ENCODE measurements around the gene ARHGAP15.
A peak's percentile ranks its signal among the peaks of the same experiment; 100 is the strongest.
"Not testable (repeated sequence)": the region's sequence is repeated elsewhere in the genome, so short reads cannot be mapped to it uniquely, and the experiment has no call there.

Gene ARHGAP15

GRCh38 chr2:143128681-143129580 is at the start of gene ARHGAP15:
TSS of gene ARHGAP15 (plus strand) at chr2:143129419.
- DNase-seq (ENCODE audit: low read depth, low spot score) = peak; percentile 54

- DNase-seq (ENCODE audit: low read depth, low spot score) = no peak
Measured at GRCh38 chr2:143081616-143082015, 47.6 kb upstream of the ARHGAP15 start.

GRCh38 chr2:143083636-143084035 is 45.6 kb upstream of the ARHGAP15 start:
- DNase-seq (ENCODE audit: low read depth, low spot score) = no peak

GRCh38 chr2:143084462-143084861 is 44.8 kb upstream of the ARHGAP15 start:
- DNase-seq (ENCODE audit: low read depth, low spot score) = no peak

GRCh38 chr2:143085125-143085784 is 44.0 kb upstream of the ARHGAP15 start:
- no peak for DNase-seq (ENCODE audit: low read depth, low spot score)

GRCh38 chr2:143087033-143087432 is 42.2 kb upstream of the ARHGAP15 start:
- DNase-seq (ENCODE audit: low read depth, low spot score) = no peak

- no peak for DNase-seq (ENCODE audit: low read depth, low spot score)
Measured at GRCh38 chr2:143088388-143088787, 40.8 kb upstream of the ARHGAP15 start.

GRCh38 chr2:143089520-143089919 is 39.7 kb upstream of the ARHGAP15 start:
- not testable (repeated sequence) for DNase-seq (ENCODE audit: low read depth, low spot score)

GRCh38 chr2:143110758-143111428 is 18.3 kb upstream of the ARHGAP15 start:
- peak; percentile 50 for DNase-seq (ENCODE audit: low read depth, low spot score)

- no peak for DNase-seq (ENCODE audit: low read depth, low spot score)
Measured at GRCh38 chr2:143117225-143117624, 12.0 kb upstream of the ARHGAP15 start.

GRCh38 chr2:143121079-143121478 is 8.1 kb upstream of the ARHGAP15 start:
- DNase-seq (ENCODE audit: low read depth, low spot score) = no peak

GRCh38 chr2:143121957-143122356 is 7.3 kb upstream of the ARHGAP15 start:
- DNase-seq (ENCODE audit: low read depth, low spot score) = no peak

GRCh38 chr2:143123911-143124310 is 5.3 kb upstream of the ARHGAP15 start:
- no peak for DNase-seq (ENCODE audit: low read depth, low spot score)

- DNase-seq (ENCODE audit: low read depth, low spot score) = no peak
Measured at GRCh38 chr2:143124445-143124844, 4.8 kb upstream of the ARHGAP15 start.

GRCh38 chr2:143125717-143126116 is 3.5 kb upstream of the ARHGAP15 start:
- no peak for DNase-seq (ENCODE audit: low read depth, low spot score)

GRCh38 chr2:143132355-143132754 is 3.1 kb downstream of the ARHGAP15 start:
- no peak for DNase-seq (ENCODE audit: low read depth, low spot score)

GRCh38 chr2:143133783-143134182 is 4.6 kb downstream of the ARHGAP15 start:
- no peak for DNase-seq (ENCODE audit: low read depth, low spot score)

GRCh38 chr2:143138292-143138691 is 9.1 kb downstream of the ARHGAP15 start:
- no peak for DNase-seq (ENCODE audit: low read depth, low spot score)

GRCh38 chr2:143139835-143140393 is 10.7 kb downstream of the ARHGAP15 start:
- DNase-seq (ENCODE audit: low read depth, low spot score) = no peak

GRCh38 chr2:143140864-143141661 is 11.8 kb downstream of the ARHGAP15 start:
- DNase-seq (ENCODE audit: low read depth, low spot score) = no peak

GRCh38 chr2:143142598-143142997 is 13.4 kb downstream of the ARHGAP15 start:
- DNase-seq (ENCODE audit: low read depth, low spot score) = no peak

Measured in activated CD4-positive, CD25-positive, alpha-beta regulatory T cell treated with anti-CD3 and anti-CD28 coated beads, Interleukin-2, amount 50 U/mL, for 16 hours (primary cell).